Measurements from ENCODE around the gene RAB13. TPM values are rescaled to one million over a fixed set of nuclear protein-coding genes. Genes with fewer than 3 reads are reported as not detected.

Gene RAB13
- total RNA-seq, 1 donor from 2014 or later: 10.0 TPM

DNA sequence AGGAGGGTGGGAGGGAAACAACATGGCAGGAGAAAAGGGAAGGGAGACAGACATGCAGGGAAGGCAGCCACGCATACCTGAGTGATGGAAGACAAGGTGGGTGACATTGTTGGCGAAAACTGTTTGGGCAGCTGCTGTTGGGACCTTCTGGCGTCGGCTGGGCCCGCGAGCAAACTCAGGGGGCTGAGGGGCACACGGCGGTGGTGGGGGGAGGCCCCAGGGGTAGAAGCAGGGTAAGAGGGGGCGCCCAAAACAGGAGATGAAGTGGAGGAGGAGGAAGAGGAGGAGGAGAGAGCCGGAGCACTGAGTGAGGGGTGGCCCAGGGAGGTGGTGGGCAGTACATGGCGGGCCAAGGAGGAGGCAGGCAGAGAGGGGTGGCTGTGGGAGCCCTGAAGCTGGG lies 35.0 kb downstream of the RAB13 start:
- intact Hi-C loops (cut with DNase I): no loop called here
- Histone ChIP-seq H3K4me3 (no peak overlapping the region), H3K36me3 (peaks cover 67 to 75% of the 10 kb centered on the region in 2 donors), H3K27me3 (no peaks in the 10 kb centered on the region), H3K9me3 (no peaks in the 10 kb centered on the region), H3K4me1 (peaks cover 0 to 10% of the 10 kb centered on the region in 2 donors), H3K27ac (no peak overlapping the region)
- TF ChIP-seq, protein P1, sequence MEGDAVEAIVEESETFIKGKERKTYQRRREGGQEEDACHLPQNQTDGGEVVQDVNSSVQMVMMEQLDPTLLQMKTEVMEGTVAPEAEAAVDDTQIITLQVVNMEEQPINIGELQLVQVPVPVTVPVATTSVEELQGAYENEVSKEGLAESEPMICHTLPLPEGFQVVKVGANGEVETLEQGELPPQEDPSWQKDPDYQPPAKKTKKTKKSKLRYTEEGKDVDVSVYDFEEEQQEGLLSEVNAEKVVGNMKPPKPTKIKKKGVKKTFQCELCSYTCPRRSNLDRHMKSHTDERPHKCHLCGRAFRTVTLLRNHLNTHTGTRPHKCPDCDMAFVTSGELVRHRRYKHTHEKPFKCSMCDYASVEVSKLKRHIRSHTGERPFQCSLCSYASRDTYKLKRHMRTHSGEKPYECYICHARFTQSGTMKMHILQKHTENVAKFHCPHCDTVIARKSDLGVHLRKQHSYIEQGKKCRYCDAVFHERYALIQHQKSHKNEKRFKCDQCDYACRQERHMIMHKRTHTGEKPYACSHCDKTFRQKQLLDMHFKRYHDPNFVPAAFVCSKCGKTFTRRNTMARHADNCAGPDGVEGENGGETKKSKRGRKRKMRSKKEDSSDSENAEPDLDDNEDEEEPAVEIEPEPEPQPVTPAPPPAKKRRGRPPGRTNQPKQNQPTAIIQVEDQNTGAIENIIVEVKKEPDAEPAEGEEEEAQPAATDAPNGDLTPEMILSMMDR (IDR thresholded peaks at IDR 0.05): no peak
- no peak for DNase-seq (ENCODE audit: low spot score in 2 of 2)

DNA sequence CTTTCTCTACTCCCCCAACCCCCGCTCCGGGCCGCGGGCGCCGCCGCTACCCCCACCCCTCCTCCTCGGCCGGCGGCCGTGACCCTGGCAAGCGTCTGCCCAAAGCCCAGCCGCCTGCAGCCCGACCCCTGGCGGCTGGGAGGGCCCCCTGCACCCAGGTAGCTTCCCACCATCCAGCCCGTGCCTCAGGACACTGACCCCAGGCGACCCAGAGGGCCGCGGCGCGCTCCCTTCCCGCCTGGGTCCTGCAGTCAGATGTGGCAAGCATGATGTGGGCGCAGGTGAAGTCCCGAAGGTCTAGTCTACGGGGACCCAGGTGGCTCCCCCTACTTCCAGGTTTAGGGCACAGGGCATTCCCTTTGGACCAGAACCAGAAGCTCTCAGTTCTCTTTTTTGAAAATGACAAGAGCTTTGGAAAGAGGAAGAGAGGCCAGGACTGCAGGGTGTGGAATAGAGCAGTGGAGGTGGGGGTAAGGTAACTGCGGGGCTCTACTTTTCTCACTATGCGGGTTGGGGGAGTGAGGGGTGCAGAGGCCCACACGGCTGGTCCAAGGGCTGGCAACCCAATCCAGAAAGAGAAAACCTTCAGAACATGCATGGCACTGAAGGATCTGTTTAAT lies 39.4 kb downstream of the RAB13 start, which contains the start of gene DENND4B:
Gene DENND4B (minus strand): TSS at position 97 of the 620 bp plus-strand sequence. CDS start 2,344 bp downstream, outside the sequence.
- H3K9me3 ChIP-seq: no peaks in the 10 kb centered on the region
- peak within 1 kb of the TSS; percentile 89 to 98 for H3K27ac ChIP-seq
- DNase-seq (ENCODE audit: low spot score in 2 of 2): peak; percentile 21 to 91
- H3K36me3 ChIP-seq: peaks cover 58 to 59% of the 10 kb centered on the region in 2 donors
- no peaks in the 10 kb centered on the region for H3K27me3 ChIP-seq
- peaks cover 4 to 9% of the 10 kb centered on the region in 2 donors for H3K4me1 ChIP-seq
- intact Hi-C loops (cut with DNase I): loop anchor here (1.0 to 5.0 kb wide), 7 partner anchors 12 to 459 kb away; partner anchors contain the start of genes CREB3L4, CRTC2, HAX1 and RAB13
- TF ChIP-seq, protein P1 (IDR thresholded peaks at IDR 0.05): peak; percentile 93 to 99 (median 97)
- peak within 1 kb of the TSS; percentile 93 to 99 for H3K4me3 ChIP-seq

DNA sequence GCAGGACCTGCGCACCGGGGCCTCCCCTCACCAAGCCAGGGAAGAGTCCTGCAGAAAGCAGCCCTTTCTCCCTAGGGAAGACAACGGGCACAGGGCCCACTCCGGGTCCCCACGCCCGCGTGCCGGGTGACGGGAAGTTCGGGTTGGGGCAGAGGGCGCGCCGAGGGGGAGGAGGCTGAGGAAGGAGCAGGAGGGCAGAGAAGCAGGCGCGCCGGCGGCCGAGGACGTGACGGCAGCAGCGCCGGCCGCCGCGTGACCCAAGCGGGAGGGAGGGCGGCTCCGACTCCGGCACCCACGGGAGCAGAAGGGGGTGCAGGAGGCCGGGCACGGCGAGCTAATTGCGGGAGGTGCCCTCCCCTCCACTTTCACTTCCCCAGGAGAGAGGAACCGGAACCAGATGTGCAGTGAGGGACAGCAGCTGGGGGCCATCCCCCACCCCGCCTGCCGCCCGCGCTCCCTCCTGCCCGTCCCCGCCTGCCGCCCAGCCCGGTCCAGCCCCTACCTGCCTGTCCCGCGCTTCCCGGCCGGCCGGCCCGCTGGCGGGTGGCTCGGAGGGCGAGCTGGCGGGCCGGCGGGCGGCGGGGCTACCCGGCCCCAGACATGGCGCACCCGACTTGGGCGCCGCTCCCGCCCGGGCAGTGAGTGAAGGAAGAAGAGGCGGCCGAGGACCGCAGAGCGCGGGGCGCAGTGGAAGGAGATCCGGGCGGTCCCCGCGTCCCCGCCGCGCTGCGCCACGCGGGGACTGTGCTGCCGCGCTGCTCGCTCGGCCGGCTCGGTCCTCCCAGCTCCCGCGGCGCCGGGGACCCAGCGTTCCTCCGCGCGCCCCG lies 40.1 kb downstream of the RAB13 start:
- H3K4me1 ChIP-seq: peaks cover 4 to 9% of the 10 kb centered on the region in 2 donors
- peak; percentile 75 to 93 for DNase-seq (ENCODE audit: low spot score in 2 of 2)
- no peaks in the 10 kb centered on the region for H3K9me3 ChIP-seq
- peak overlapping the region; percentile 89 to 98 for H3K27ac ChIP-seq
- H3K36me3 ChIP-seq: peaks cover 51 to 55% of the 10 kb centered on the region in 2 donors
- peak overlapping the region; percentile 93 to 99 for H3K4me3 ChIP-seq
- TF ChIP-seq, protein P1 (IDR thresholded peaks at IDR 0.05): no peak
- intact Hi-C loops (cut with DNase I): loop anchor here (1.0 to 5.0 kb wide), 8 partner anchors 12 to 459 kb away; partner anchors contain the start of genes CREB3L4, CRTC2, HAX1 and RAB13
- H3K27me3 ChIP-seq: no peaks in the 10 kb centered on the region

DNA sequence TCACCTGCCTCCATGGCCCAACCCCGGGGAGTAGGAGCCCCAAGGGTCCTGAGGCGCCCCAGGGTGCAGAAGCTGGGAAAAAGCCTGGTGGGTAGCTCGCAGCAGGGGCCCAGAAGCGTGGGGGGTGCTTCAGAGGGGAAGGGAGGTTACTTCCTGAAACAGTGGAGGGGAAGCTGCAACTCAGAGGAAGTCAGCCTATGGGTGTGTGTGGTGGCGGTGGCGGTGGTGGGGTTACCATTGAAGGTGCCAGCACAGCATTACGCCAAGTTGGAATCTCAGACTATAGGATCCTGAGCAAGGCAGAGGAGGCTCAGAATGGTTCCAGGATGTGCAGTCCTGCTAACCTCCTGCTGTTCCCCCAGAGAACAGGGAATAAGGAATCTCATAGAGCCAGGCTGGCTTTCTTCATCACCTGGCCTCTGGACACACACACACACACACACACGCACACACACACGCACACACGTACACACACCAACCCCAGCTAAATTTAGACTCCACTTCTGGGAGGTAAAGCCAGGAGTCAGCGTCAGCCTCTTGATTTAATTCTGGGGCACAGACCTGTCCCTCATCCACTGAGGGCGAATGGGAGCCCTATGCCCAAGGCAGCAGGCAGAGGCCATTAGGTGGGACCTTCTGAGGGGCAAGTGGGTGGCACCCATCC lies 40.9 kb downstream of the RAB13 start:
- Histone ChIP-seq H3K27me3 (no peaks in the 10 kb centered on the region), H3K4me1 (peaks cover 4 to 9% of the 10 kb centered on the region in 2 donors), H3K9me3 (no peaks in the 10 kb centered on the region), H3K27ac (peak overlapping the region; percentile 89 to 98), H3K4me3 (peak overlapping the region; percentile 93 to 99), H3K36me3 (peaks cover 51 to 55% of the 10 kb centered on the region in 2 donors)
- intact Hi-C loops (cut with DNase I): loop anchor here (1.0 to 5.0 kb wide), 3 partner anchors 22 to 458 kb away; no protein-coding TSS in a partner anchor
- TF ChIP-seq, protein P1 (IDR thresholded peaks at IDR 0.05): no peak
- peak; percentile 41 to 80 for DNase-seq (ENCODE audit: low spot score in 2 of 2)

DNA sequence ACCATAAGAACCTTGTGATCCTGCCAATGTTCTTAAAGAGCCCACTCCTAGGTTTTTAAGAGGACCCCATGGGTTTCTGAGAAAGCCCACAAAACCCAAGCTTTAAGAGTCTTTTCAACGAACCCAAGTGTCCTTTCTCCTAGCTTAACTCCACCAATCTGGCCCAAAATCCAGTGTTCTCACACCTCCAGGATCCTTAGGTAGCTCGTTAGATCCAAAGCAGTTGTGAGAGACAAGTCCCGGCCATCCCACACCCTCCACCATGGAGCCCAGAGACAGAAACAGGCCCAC lies 41.4 kb downstream of the RAB13 start:
- DNase-seq (ENCODE audit: low spot score in 2 of 2): no peak

More for the DNA sequence above, 41.4 kb downstream of the RAB13 start:
- Histone ChIP-seq H3K27me3 (no peaks in the 10 kb centered on the region), H3K9me3 (no peaks in the 10 kb centered on the region), H3K4me3 (peak overlapping the region; percentile 93 to 99), H3K4me1 (peaks cover 4 to 9% of the 10 kb centered on the region in 2 donors), H3K36me3 (peaks cover 51 to 53% of the 10 kb centered on the region in 2 donors), H3K27ac (peak overlapping the region; percentile 89 to 98)
- intact Hi-C loops (cut with DNase I): loop anchor here (1.0 to 5.0 kb wide), 3 partner anchors 21 to 457 kb away; no protein-coding TSS in a partner anchor
- TF ChIP-seq, protein P1 (IDR thresholded peaks at IDR 0.05): no peak

All from ascending aorta (tissue), 2 donors.